Skeletal muscle satellite cell (primary cell): ENCODE results near the gene TRAPPC4. TPM values are rescaled to one million over a fixed set of nuclear protein-coding genes. Genes with fewer than 3 reads are reported as not detected.
"Not testable (repeated sequence)": the region's sequence is repeated elsewhere in the genome, so short reads cannot be mapped to it uniquely, and the experiment has no call there.

Experiments used
- H3K27me3 ChIP-seq: 2 replicates; pipeline ENCODE4 v1.7.0; 2013; ENCODE audit warnings: low read length; ENCODE audit not compliant: control insufficient read depth, insufficient read depth
- H3K36me3 ChIP-seq: 2 replicates; pipeline ENCODE4 v1.7.0; 2013; ENCODE audit warnings: mild to moderate bottlenecking, control low read depth, low read length; ENCODE audit not compliant: insufficient read depth
- H3K4me1 ChIP-seq: 2 replicates; pipeline ENCODE4 v1.7.0; 2013; ENCODE audit warnings: low read length; ENCODE audit not compliant: control insufficient read depth, insufficient read depth
- H3K4me2 ChIP-seq: 2 replicates; pipeline ENCODE4 v1.7.0; 2013; ENCODE audit warnings: mild to moderate bottlenecking, low read length
- H3K4me3 ChIP-seq: 2 replicates; pipeline ENCODE4 v1.7.0; 2013; ENCODE audit warnings: low read length
- H3K9ac ChIP-seq: 2 replicates; pipeline ENCODE4 v1.7.0; 2013; ENCODE audit warnings: mild to moderate bottlenecking, low read depth, low read length, moderate library complexity
- H3K9me3 ChIP-seq: replicated peaks from 2 replicates; pipeline ENCODE4 v1.7.0; 2013; ENCODE audit warnings: mild to moderate bottlenecking, control low read depth, low read length
- small RNA-seq: library from RNA; depleted of rRNA; stranded (forward); fragments of <200 nt; gene quantifications from one replicate; pipeline ENCODE3, GENCODE V24; 2012

The TRAPPC4 gene

GRCh38 chr11:119056421-119056999 lies 37.9 kb downstream of the TRAPPC4 start:
- no peaks in the 10 kb centered on the region for H3K27me3 ChIP-seq
- peaks cover 40% of the 10 kb centered on the region for H3K36me3 ChIP-seq
- H3K4me1 ChIP-seq = peaks cover 17% of the 10 kb centered on the region
- H3K4me2 ChIP-seq = peak overlapping the region; percentile 97
- H3K9me3 ChIP-seq = no peaks in the 10 kb centered on the region
- peak overlapping the region; percentile 99 for H3K4me3 ChIP-seq
- peak overlapping the region; percentile 92 for H3K9ac ChIP-seq

DNA sequence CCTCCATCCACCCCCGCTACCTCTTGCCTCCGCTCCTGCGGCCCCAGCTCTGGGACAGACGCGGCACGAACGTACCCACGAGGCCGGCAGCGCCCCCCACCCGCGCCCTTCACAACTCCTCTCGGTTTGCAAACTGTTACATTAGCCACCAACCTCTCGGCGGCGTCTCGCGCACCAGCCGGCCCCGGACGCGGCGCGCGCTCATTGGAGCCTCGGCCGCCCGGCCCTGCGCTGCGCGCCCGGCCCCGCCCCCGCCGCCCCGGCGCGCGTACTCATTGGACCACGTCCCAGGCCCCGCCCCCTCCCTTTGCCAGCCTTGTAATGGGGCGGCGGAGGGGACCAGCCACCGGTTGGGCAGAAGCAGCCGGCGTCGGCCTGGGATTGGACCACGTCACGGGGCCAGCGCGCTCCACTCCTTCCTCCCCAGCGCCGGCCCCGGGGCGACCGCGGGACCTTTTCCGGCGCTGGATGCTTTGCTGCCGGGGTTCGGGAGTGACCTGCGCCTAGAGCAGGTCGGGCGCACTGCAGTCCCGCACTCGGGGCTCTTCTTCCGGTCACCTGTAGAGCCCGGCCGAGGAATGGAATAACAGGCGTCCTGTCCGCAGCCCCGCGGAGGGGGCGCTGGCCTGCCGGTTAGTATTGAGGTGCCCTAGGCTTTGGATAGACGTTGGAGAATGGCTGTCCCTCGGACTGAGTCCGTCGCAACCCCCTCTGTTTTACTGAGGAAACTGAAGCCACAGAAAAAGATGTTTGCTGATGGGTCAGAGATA lies 38.6 kb downstream of the TRAPPC4 start, which contains the start of gene HYOU1:
Gene HYOU1, minus strand, starts transcription at position 206 of the 770 bp plus-strand sequence. CDS start 1,045 bp downstream, outside the sequence.
- Histone ChIP-seq H3K4me2 (peak within 1 kb of the TSS; percentile 97), H3K36me3 (peaks cover 33% of the 10 kb centered on the region), H3K9me3 (no peaks in the 10 kb centered on the region), H3K4me1 (peaks cover 17% of the 10 kb centered on the region), H3K27me3 (no peaks in the 10 kb centered on the region), H3K4me3 (peak within 1 kb of the TSS; percentile 99), H3K9ac (peak within 1 kb of the TSS; percentile 92)

GRCh38 chr11:119059128-119059527 lies 40.6 kb downstream of the TRAPPC4 start:
- H3K4me1 ChIP-seq = peaks cover 26% of the 10 kb centered on the region
- peaks cover 14% of the 10 kb centered on the region for H3K36me3 ChIP-seq
- H3K4me3 ChIP-seq, H3K4me2 ChIP-seq, H3K9ac ChIP-seq, H3K9me3 ChIP-seq, H3K27me3 ChIP-seq: not testable (repeated sequence)

DNA sequence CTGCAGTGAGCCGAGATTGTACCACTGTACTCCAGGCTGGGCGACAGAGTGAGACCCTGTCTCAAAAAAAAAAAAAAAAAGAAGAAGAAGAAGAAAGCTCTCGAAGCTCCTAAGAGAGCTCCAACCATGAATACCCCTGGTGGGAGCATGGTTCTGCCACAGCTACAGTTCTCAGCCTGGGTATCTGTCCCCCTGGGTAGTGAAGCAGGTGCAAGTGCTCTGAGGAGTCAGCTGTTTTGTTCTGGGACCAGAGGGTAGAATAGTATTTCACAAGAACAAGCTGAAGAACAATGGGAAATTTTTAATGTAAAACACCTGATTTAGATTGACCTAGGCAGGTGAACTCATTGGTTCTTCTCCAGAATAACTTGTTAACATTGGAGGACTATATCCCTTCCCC lies 42.7 kb downstream of the TRAPPC4 start:
- Histone ChIP-seq H3K27me3 (no peaks in the 10 kb centered on the region), H3K9me3 (no peaks in the 10 kb centered on the region), H3K36me3 (no peaks in the 10 kb centered on the region), H3K4me2 (no peak overlapping the region), H3K4me3 (no peak overlapping the region), H3K9ac (no peak overlapping the region), H3K4me1 (peaks cover 13% of the 10 kb centered on the region)

GRCh38 chr11:119062779-119063178 lies 44.2 kb downstream of the TRAPPC4 start:
- no peaks in the 10 kb centered on the region for H3K36me3 ChIP-seq
- no peaks in the 10 kb centered on the region for H3K9me3 ChIP-seq
- H3K9ac ChIP-seq = no peak overlapping the region

GRCh38 chr11:119065369-119065768 lies 46.8 kb downstream of the TRAPPC4 start:
- Histone ChIP-seq H3K4me2 (no peak overlapping the region), H3K4me1 (peaks cover 13% of the 10 kb centered on the region), H3K9me3 (no peaks in the 10 kb centered on the region), H3K27me3 (no peaks in the 10 kb centered on the region), H3K4me3 (no peak overlapping the region), H3K36me3 (peaks cover 4% of the 10 kb centered on the region), H3K9ac (no peak overlapping the region)

More at GRCh38 chr11:119062779-119063178, 44.2 kb downstream of the TRAPPC4 start:
- H3K4me1 ChIP-seq = peaks cover 13% of the 10 kb centered on the region
- no peaks in the 10 kb centered on the region for H3K27me3 ChIP-seq
- no peak overlapping the region for H3K4me2 ChIP-seq
- no peak overlapping the region for H3K4me3 ChIP-seq

- Histone ChIP-seq H3K9ac (peak within 1 kb of the TSS; percentile 93), H3K4me1 (peaks cover 10% of the 10 kb centered on the region), H3K4me2 (peak within 1 kb of the TSS; percentile 83), H3K9me3 (no peaks in the 10 kb centered on the region), H3K4me3 (peak within 1 kb of the TSS; percentile 91), H3K27me3 (no peaks in the 10 kb centered on the region), H3K36me3 (peaks cover 15% of the 10 kb centered on the region)
Observed at GRCh38 chr11:119067371-119068222, 49.0 kb downstream of the TRAPPC4 start, which contains the start of gene VPS11. TSS of gene VPS11 (plus strand) at chr11:119067818. CDS start at chr11:119067824, 6 bp downstream.

Small RNA genes within 50 kb of the gene (small RNA-seq; reads per million reads assigned to genes)
- gene AP003392.2 (not detected), gene RF00017 (not detected), gene RF00019 (not detected)
